OCI-LY7 (cell line): ENCODE data around the gene CLEC4G. TPM values are rescaled to one million over a fixed set of nuclear protein-coding genes. Genes with fewer than 3 reads are reported as not detected.

Experiments
- BruUV-seq: library from RNA; stranded (reverse); fragments of 400-500 nt; replicated peaks from 2 replicates; lab custom pipeline; 2021; lab: Mats Ljungman, UMichigan
- CTCF ChIA-PET: fragments of 300-600 bp; sonication (Branson Sonifier 250); formaldehyde crosslinking; loops from one replicate; lab custom pipeline; 2022; ENCODE audit warnings: antibody characterized with exemption; ENCODE audit not compliant: unreplicated experiment; lab: Charles Lee
- POLR2A ChIA-PET: fragments of 300-600 bp; sonication (Branson Sonifier 250); formaldehyde crosslinking; loops from one replicate; lab custom pipeline; 2022; ENCODE audit warnings: antibody characterized with exemption; lab: Charles Lee
- DNase-seq: peaks from one replicate; pipeline ENCODE4 v3.0.0-alpha.2; 2015; ENCODE audit warnings: low spot score
- H2AFZ ChIP-seq: fragments of 200-600 bp; sonication (generic), shearing (Covaris generic); 2 replicates; pipeline ENCODE4 v1.6.1; 2014; ENCODE audit warnings: mild to moderate bottlenecking, antibody characterized with exemption, low read length, moderate library complexity
- H3K27ac ChIP-seq: fragments of 200-600 bp; sonication (generic); 2 replicates; pipeline ENCODE4 v1.5.1; 2014; ENCODE audit warnings: mixed run types, low read depth, mild to moderate bottlenecking, moderate library complexity, low read length, inconsistent platforms; ENCODE audit not compliant: poor library complexity, severe bottlenecking
- H3K36me3 ChIP-seq: fragments of 200-600 bp; sonication (generic); 2 replicates; pipeline ENCODE4 v1.6.1; 2014; ENCODE audit warnings: mild to moderate bottlenecking, antibody characterized with exemption, low read length, moderate library complexity, mixed read lengths; ENCODE audit not compliant: insufficient read depth
- H3K4me1 ChIP-seq: fragments of 200-600 bp; sonication (generic); 2 replicates; pipeline ENCODE4 v1.5.1; 2014; ENCODE audit warnings: mild to moderate bottlenecking, low read length; ENCODE audit not compliant: insufficient read depth, poor library complexity, severe bottlenecking
- H3K4me2 ChIP-seq: fragments of 200-600 bp; sonication (generic); 2 replicates; pipeline ENCODE4 v1.6.1; 2014; ENCODE audit warnings: mild to moderate bottlenecking, low read length
- H3K4me3 ChIP-seq: fragments of 200-600 bp; sonication (generic); 2 replicates; pipeline ENCODE4 v1.5.1; 2014; ENCODE audit warnings: mild to moderate bottlenecking, low read depth, low read length; ENCODE audit not compliant: poor library complexity, severe bottlenecking
- H3K79me2 ChIP-seq: fragments of 200-600 bp; sonication (generic); 2 replicates; pipeline ENCODE4 v1.6.1; 2016; ENCODE audit warnings: low read depth, mild to moderate bottlenecking, low read length, moderate library complexity, mixed read lengths; ENCODE audit not compliant: insufficient read depth
- H3K9me2 ChIP-seq: fragments of 200-600 bp; sonication (generic); 2 replicates; pipeline ENCODE4 v1.6.1; 2016; ENCODE audit warnings: mild to moderate bottlenecking, low read length, mixed read lengths; ENCODE audit not compliant: insufficient read depth
- H3K9me3 ChIP-seq: fragments of 200-600 bp; sonication (generic); 2 replicates; pipeline ENCODE4 v1.6.1; 2014; ENCODE audit warnings: mild to moderate bottlenecking, mixed run types, low read length, mixed read lengths
- H4K20me1 ChIP-seq: fragments of 200-600 bp; sonication (generic); 2 replicates; pipeline ENCODE4 v1.6.1; 2014; ENCODE audit warnings: mild to moderate bottlenecking, antibody characterized with exemption, low read length, moderate library complexity, mixed read lengths; ENCODE audit not compliant: insufficient read depth
- EZH2phosphoT487 ChIP-seq: fragments of 200-600 bp; sonication (generic); IDR thresholded peaks from 2 replicates; pipeline ENCODE4 v1.6.1; 2018; ENCODE audit warnings: low read depth, borderline replicate concordance, mild to moderate bottlenecking, mixed run types, antibody characterized with exemption, low read length, moderate library complexity, mixed read lengths
- intact Hi-C: fragments of 100-400 bp; cut with micrococcal nuclease; formaldehyde crosslinking; loops from one replicate; pipeline ENCODE4 v1.10.0; 2022; ENCODE audit not compliant: unreplicated experiment
- total RNA-seq, 2 experiments: library from RNA; depleted of rRNA in 1 of 2; stranded (reverse); fragments of >200 nt in 1 of 2; shearing (Covaris generic) in 1 of 2; gene quantifications; 2 replicates each; pipeline ENCODE4 v1.2.3, GENCODE V29; 2014 to 2022
- TF ChIP-seq, protein P1 (sequence below): fragments of 200-600 bp; sonication (generic); conservative IDR thresholded peaks from 2 replicates; pipeline ENCODE4 v1.5.1; 2014; ENCODE audit warnings: mild to moderate bottlenecking, antibody characterized with exemption, low read length, moderate library complexity, mixed read lengths

The CLEC4G gene
- total RNA-seq, 2 experiments from 2014 or later: not detected

DNA sequence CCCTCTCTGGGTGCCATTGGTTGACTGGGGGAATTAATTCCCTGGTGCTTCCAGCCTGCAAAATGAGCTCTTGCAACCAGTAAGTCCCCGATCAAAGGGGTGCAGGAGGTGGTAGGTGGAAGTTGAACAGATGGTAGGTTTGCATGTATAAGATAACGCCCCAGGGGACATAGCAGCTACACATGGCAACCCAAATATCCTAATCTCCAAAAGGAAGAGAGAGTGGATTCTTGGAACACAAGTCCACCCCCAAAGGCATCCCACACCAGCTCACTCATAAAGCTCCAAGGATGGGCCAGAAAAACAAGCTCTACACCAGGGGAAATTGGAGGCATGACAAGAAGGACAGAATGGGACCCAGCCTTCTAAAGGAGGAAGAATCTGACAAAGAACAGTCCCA, 10.7 kb upstream of the CLEC4G start:
- no peak overlapping the region for H3K4me2 ChIP-seq
- intact Hi-C loops: no loop called here
- no peaks in the 10 kb centered on the region for H3K9me3 ChIP-seq
- H3K27ac ChIP-seq: no peak overlapping the region
- H3K4me1 ChIP-seq: peaks cover 12% of the 10 kb centered on the region
- no TSS peak for BruUV-seq
- H3K79me2 ChIP-seq: no peaks in the 10 kb centered on the region
- H3K9me2 ChIP-seq: no peaks in the 10 kb centered on the region
- H4K20me1 ChIP-seq: no peaks in the 10 kb centered on the region
- ChIA-PET CTCF (no interaction called here), POLR2A (interaction anchor here (0.6 kb wide), 1 partner anchor 25 kb away, joined by 3 read pairs; no protein-coding TSS in a partner anchor)
- H3K4me3 ChIP-seq: no peak overlapping the region
- TF ChIP-seq, protein P1, sequence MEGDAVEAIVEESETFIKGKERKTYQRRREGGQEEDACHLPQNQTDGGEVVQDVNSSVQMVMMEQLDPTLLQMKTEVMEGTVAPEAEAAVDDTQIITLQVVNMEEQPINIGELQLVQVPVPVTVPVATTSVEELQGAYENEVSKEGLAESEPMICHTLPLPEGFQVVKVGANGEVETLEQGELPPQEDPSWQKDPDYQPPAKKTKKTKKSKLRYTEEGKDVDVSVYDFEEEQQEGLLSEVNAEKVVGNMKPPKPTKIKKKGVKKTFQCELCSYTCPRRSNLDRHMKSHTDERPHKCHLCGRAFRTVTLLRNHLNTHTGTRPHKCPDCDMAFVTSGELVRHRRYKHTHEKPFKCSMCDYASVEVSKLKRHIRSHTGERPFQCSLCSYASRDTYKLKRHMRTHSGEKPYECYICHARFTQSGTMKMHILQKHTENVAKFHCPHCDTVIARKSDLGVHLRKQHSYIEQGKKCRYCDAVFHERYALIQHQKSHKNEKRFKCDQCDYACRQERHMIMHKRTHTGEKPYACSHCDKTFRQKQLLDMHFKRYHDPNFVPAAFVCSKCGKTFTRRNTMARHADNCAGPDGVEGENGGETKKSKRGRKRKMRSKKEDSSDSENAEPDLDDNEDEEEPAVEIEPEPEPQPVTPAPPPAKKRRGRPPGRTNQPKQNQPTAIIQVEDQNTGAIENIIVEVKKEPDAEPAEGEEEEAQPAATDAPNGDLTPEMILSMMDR: no peak
- TF ChIP-seq EZH2phosphoT487: no peak
- H2AFZ ChIP-seq: no peak overlapping the region
- DNase-seq: no peak
- H3K36me3 ChIP-seq: no peaks in the 10 kb centered on the region

DNA sequence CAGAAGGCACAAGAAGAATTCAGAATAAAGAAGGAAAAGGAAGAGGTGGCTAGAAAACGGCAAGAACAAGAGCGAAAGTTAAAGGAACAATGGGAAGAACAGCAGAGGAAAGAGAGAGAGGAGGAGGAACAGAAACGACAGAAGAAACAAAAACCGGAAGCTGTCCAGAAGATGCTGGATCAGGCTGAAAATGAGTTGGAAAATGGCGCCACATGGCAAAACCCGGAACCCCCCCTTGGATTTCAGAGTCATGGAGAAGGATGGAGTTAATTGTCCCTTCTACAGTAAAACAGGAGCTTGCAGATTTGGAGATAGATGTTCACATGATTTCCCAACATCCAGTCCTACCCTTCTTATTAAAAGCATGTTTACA, 8.8 kb upstream of the CLEC4G start:
- H3K27ac ChIP-seq: no peak overlapping the region
- no peak overlapping the region for H3K4me2 ChIP-seq
- BruUV-seq: no TSS peak
- intact Hi-C loops: no loop called here
- no peaks in the 10 kb centered on the region for H3K36me3 ChIP-seq
- H3K79me2 ChIP-seq: no peaks in the 10 kb centered on the region
- no peak overlapping the region for H3K4me3 ChIP-seq
- no peaks in the 10 kb centered on the region for H3K9me2 ChIP-seq
- TF ChIP-seq EZH2phosphoT487: no peak
- TF ChIP-seq, protein P1: no peak
- peaks cover 12% of the 10 kb centered on the region for H3K4me1 ChIP-seq
- POLR2A ChIA-PET: no interaction called here
- no peak for DNase-seq
- H2AFZ ChIP-seq: no peak overlapping the region; the same call in 1 of the 2 replicates
- no peaks in the 10 kb centered on the region for H4K20me1 ChIP-seq
- CTCF ChIA-PET: no interaction called here
- no peaks in the 10 kb centered on the region for H3K9me3 ChIP-seq

DNA sequence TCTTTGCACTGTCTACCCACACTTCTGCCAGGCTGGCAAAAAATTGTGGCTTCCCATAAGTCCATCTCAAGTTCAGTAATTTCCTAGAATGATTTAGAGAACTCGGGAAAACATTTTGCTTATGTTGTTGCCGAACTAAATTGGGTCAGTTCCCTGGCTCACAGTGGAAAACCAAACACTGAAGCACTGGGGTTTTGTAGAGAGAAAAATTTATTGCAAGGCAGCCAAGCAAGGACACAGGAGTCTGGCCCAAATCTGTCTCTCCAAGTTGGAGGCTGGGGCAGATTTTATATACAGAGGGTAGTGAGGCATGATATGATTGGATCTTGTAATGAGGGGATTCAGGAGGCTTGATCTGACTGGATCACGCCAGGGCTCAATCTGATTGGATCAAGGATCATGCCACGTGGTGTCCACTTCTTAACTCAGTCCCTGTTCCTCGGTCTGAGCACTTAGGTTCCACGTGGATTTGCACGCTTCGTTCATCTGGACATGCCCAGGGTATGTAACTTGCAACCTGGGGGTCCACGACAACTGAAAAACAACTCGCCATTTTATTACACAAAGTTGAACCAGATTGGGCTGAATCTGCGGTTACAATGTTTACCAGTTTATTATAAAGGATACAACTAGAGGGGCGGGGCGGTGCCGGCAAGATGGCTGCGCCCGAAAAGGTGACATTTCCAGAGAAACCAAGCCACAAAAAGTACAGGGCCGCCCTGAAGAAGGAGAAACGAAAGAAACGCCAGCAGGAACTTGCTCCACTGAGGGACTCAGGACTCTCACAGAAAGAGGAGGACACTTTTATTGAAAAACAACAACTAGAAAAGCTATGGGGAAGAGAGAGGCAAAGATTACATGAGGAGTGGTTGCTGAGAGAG, 8.1 kb upstream of the CLEC4G start:
- Histone ChIP-seq H3K36me3 (no peaks in the 10 kb centered on the region), H3K79me2 (no peaks in the 10 kb centered on the region), H3K27ac (no peak overlapping the region), H3K4me3 (no peak overlapping the region), H3K4me1 (peaks cover 12% of the 10 kb centered on the region), H3K9me2 (no peaks in the 10 kb centered on the region), H2AFZ (no peak overlapping the region), H4K20me1 (no peaks in the 10 kb centered on the region), H3K4me2 (no peak overlapping the region), H3K9me3 (no peaks in the 10 kb centered on the region)
- ChIA-PET CTCF (no interaction called here), POLR2A (interaction anchor here (0.6 to 1.3 kb wide), 2 partner anchors 135 to 333 kb away, joined by 3 to 4 read pairs; no protein-coding TSS in a partner anchor)
- TF ChIP-seq EZH2phosphoT487: no peak
- TF ChIP-seq, protein P1: no peak
- no peak for DNase-seq
- intact Hi-C loops: no loop called here
- BruUV-seq: no TSS peak
